SK-N-DZ (cell line): ENCODE data around the gene TMEM38A. TPM values are rescaled to one million over a fixed set of nuclear protein-coding genes. Genes with fewer than 3 reads are reported as not detected.

ENCODE experiments used
- DNase-seq: peaks from one replicate; pipeline ENCODE4 v3.0.0-alpha.2; 2015; ENCODE audit warnings: low spot score
- polyA plus RNA-seq, 2 experiments: library from polyadenylated mRNA; depleted of rRNA; stranded (reverse); fragments of >200 nt; gene quantifications; 2 replicates each; pipeline ENCODE4 v1.2.3, GENCODE V29; 2014

The TMEM38A gene
- polyA plus RNA-seq (2014; cell fraction: cytosol; rRNA removed), result 10.0 and 11.0 TPM in 2 replicates
- 7.5 and 10.6 TPM in 2 replicates for polyA plus RNA-seq (2014; cell fraction: nucleus; rRNA removed)

GRCh38 chr19:16660763-16661479, at the start of gene TMEM38A:
Gene TMEM38A, plus strand, starts transcription at chr19:16661139. Its CDS starts 79 bp downstream, at chr19:16661218.
- DNase-seq, result peak; percentile 11

- DNase-seq, result no peak
Measured at GRCh38 chr19:16612636-16613035, 48.3 kb upstream of the TMEM38A start.

GRCh38 chr19:16613841-16614240, 47.1 kb upstream of the TMEM38A start:
- DNase-seq, result no peak

- no peak for DNase-seq
Measured at GRCh38 chr19:16614941-16615340, 46.0 kb upstream of the TMEM38A start.

- DNase-seq, result no peak
Measured at GRCh38 chr19:16615808-16616207, 45.1 kb upstream of the TMEM38A start.

- no peak for DNase-seq
Measured at GRCh38 chr19:16618248-16618647, 42.7 kb upstream of the TMEM38A start.

GRCh38 chr19:16619457-16619856, 41.5 kb upstream of the TMEM38A start:
- no peak for DNase-seq

GRCh38 chr19:16620018-16620417, 40.9 kb upstream of the TMEM38A start:
- DNase-seq, result no peak

GRCh38 chr19:16620584-16620983, 40.4 kb upstream of the TMEM38A start:
- DNase-seq, result no peak

- DNase-seq, result no peak
Measured at GRCh38 chr19:16621165-16621800, 39.7 kb upstream of the TMEM38A start.

- no peak for DNase-seq
Measured at GRCh38 chr19:16623066-16623465, 37.9 kb upstream of the TMEM38A start.

GRCh38 chr19:16623576-16623975, 37.4 kb upstream of the TMEM38A start:
- no peak for DNase-seq

- no peak for DNase-seq
Measured at GRCh38 chr19:16624236-16624635, 36.7 kb upstream of the TMEM38A start.

- no peak for DNase-seq
Measured at GRCh38 chr19:16625163-16625958, 35.6 kb upstream of the TMEM38A start.

GRCh38 chr19:16626796-16627192, 34.1 kb upstream of the TMEM38A start:
- DNase-seq, result no peak

- DNase-seq, result no peak
Measured at GRCh38 chr19:16627193-16627927, 33.6 kb upstream of the TMEM38A start.

GRCh38 chr19:16627928-16628182, 33.1 kb upstream of the TMEM38A start:
- DNase-seq, result no peak

GRCh38 chr19:16628183-16628983, 32.6 kb upstream of the TMEM38A start, which contains the start of gene MED26:
Gene MED26, minus strand, starts transcription at chr19:16628204. Its CDS starts 261 bp downstream, at chr19:16627943.
- DNase-seq, result peak; percentile 89

- DNase-seq, result no peak
Measured at GRCh38 chr19:16628984-16629691, 31.8 kb upstream of the TMEM38A start.

GRCh38 chr19:16631465-16631864, 29.5 kb upstream of the TMEM38A start:
- no peak for DNase-seq
